H1 (cell line): Measurements from ENCODE around the gene YIF1B. TPM values are rescaled to one million over a fixed set of nuclear protein-coding genes. Genes with fewer than 3 reads are reported as not detected.

Source experiments
- BRCA1 ChIP-seq: IDR thresholded peaks from 2 replicates; pipeline ENCODE4 v1.6.1; 2012; ENCODE audit warnings: low read depth, low read length, improper control_type of control experiment
- CBX8 ChIP-seq: fragments of 300-800, 300-1000 bp; sonication (generic); IDR thresholded peaks from 2 replicates; pipeline ENCODE4 v1.7.1; 2016; ENCODE audit warnings: low read depth, low read length, borderline replicate concordance
- CREB1 ChIP-seq: IDR thresholded peaks from 2 replicates; pipeline ENCODE4 v1.6.1; 2012; ENCODE audit warnings: inconsistent platforms
- CTBP2 ChIP-seq: IDR thresholded peaks from 2 replicates; pipeline ENCODE4 v1.7.0; 2011; ENCODE audit warnings: borderline replicate concordance, mild to moderate bottlenecking, moderate library complexity, mixed read lengths, low read length; ENCODE audit not compliant: insufficient read depth, insufficient read length
- EP300 ChIP-seq, 2 experiments: IDR thresholded peaks; 1 replicate in 1 of 2; 2 replicates in 1 of 2; pipeline ENCODE4 v1.6.1; 2011 to 2012; ENCODE audit warnings: low read depth in 2 of 2, low read length in 2 of 2, mild to moderate bottlenecking in 2 of 2, borderline replicate concordance in 1 of 2, inconsistent platforms in 1 of 2, moderate library complexity in 1 of 2
- GABPA ChIP-seq: IDR thresholded peaks from 2 replicates; pipeline ENCODE4 v1.6.1; 2011; ENCODE audit warnings: mild to moderate bottlenecking, low read length, moderate library complexity, borderline replicate concordance; ENCODE audit not compliant: insufficient read depth
- GTF2F1 ChIP-seq: IDR thresholded peaks from 2 replicates; pipeline ENCODE4 v1.6.1; 2012; ENCODE audit warnings: low read depth, low read length, improper control_type of control experiment, borderline replicate concordance
- HDAC6 ChIP-seq: IDR thresholded peaks from one replicate; pipeline ENCODE4 v1.7.1; 2012; ENCODE audit warnings: low read depth, mild to moderate bottlenecking, inconsistent platforms, low read length, moderate library complexity
- JUN ChIP-seq: IDR thresholded peaks from 2 replicates; pipeline ENCODE4 v1.6.1; 2011; ENCODE audit warnings: low read depth, mild to moderate bottlenecking, improper control_type of control experiment, low read length
- KDM1A ChIP-seq: fragments of 200-600, 300-600 bp; sonication (generic); IDR thresholded peaks from 2 replicates; pipeline ENCODE4 v1.7.1; 2016; ENCODE audit warnings: mild to moderate bottlenecking, low read length, borderline replicate concordance
- KDM4A ChIP-seq: IDR thresholded peaks from one replicate; pipeline ENCODE4 v1.7.1; 2012; ENCODE audit warnings: low read depth, mild to moderate bottlenecking, moderate library complexity, low read length, inconsistent platforms; ENCODE audit not compliant: severe bottlenecking
- NANOG ChIP-seq: IDR thresholded peaks from 2 replicates; pipeline ENCODE4 v1.6.1; 2011; ENCODE audit warnings: low read length, low read depth, mild to moderate bottlenecking, inconsistent platforms; ENCODE audit not compliant: insufficient read depth, poor library complexity, severe bottlenecking
- POLR2AphosphoS5 ChIP-seq: IDR thresholded peaks from 2 replicates; pipeline ENCODE4 v1.6.1; 2011; ENCODE audit warnings: low read depth, low read length
- RNF2 ChIP-seq: fragments of 200-900, 300-1000 bp; sonication (generic); IDR thresholded peaks from 2 replicates; pipeline ENCODE4 v1.7.1; 2016; ENCODE audit warnings: borderline replicate concordance, low read depth, mild to moderate bottlenecking, antibody characterized with exemption, low read length; ENCODE audit not compliant: poor library complexity, severe bottlenecking; ENCODE audit errors: missing control alignments
- RXRA ChIP-seq: IDR thresholded peaks from 2 replicates; pipeline ENCODE4 v1.6.1; 2011; ENCODE audit warnings: low read depth, mild to moderate bottlenecking, low read length, moderate library complexity; ENCODE audit not compliant: insufficient read depth
- SIRT6 ChIP-seq: IDR thresholded peaks from one replicate; pipeline ENCODE4 v1.7.1; 2012; ENCODE audit warnings: low read length, inconsistent platforms
- SP2 ChIP-seq: IDR thresholded peaks from 2 replicates; pipeline ENCODE4 v1.6.1; 2012; ENCODE audit warnings: mild to moderate bottlenecking, low read length, inconsistent platforms
- SRF ChIP-seq: IDR thresholded peaks from 2 replicates; pipeline ENCODE4 v1.6.1; 2011; ENCODE audit warnings: mild to moderate bottlenecking, low read depth, low read length, moderate library complexity
- TAF1 ChIP-seq: IDR thresholded peaks from 2 replicates; pipeline ENCODE4 v1.6.1; 2011; ENCODE audit warnings: mild to moderate bottlenecking, low read depth, low read length
- TBP ChIP-seq: IDR thresholded peaks from 2 replicates; pipeline ENCODE4 v1.6.1; 2011; ENCODE audit warnings: low read depth, low read length, improper control_type of control experiment
- TCF12 ChIP-seq: IDR thresholded peaks from 2 replicates; pipeline ENCODE4 v1.6.1; 2011; ENCODE audit warnings: low read depth, mild to moderate bottlenecking, low read length
- polyA plus RNA-seq, 7 experiments: library from polyadenylated mRNA; depleted of rRNA in 3 of 7; stranded (reverse) in 5 of 7; unstranded in 2 of 7; fragments of >200 nt in 5 of 7; fragments of 200-250 nt in 2 of 7; gene quantifications; 1 replicate in 5 of 7; 2 replicates in 1 of 7; 4 replicates in 1 of 7; pipeline versions ENCODE4 v1.2.1 to v1.2.3, GENCODE V29; 2011 to 2013; ENCODE audit warnings: missing spikeins in 2 of 7, mixed read lengths in 2 of 7
- total RNA-seq: library from RNA; stranded (reverse); fragmentation: NEBNext Ultra II Directional; extraction: Animal tissue kit (Norgen Biotek cat#: 25700); gene quantifications from 2 replicates; pipeline ENCODE4 v1.2.1, GENCODE V29; 2021
- TF ChIP-seq, protein P1 (sequence below): IDR thresholded peaks from 2 replicates; pipeline ENCODE4 v1.6.1; 2012; ENCODE audit warnings: inconsistent platforms

Gene YIF1B
- total and polyA plus RNA-seq, 2 of the 8 experiments (the other 6 are each of a cell fraction or from before 2014, with no cell fraction given): 89.6 to 305 TPM

DNA sequence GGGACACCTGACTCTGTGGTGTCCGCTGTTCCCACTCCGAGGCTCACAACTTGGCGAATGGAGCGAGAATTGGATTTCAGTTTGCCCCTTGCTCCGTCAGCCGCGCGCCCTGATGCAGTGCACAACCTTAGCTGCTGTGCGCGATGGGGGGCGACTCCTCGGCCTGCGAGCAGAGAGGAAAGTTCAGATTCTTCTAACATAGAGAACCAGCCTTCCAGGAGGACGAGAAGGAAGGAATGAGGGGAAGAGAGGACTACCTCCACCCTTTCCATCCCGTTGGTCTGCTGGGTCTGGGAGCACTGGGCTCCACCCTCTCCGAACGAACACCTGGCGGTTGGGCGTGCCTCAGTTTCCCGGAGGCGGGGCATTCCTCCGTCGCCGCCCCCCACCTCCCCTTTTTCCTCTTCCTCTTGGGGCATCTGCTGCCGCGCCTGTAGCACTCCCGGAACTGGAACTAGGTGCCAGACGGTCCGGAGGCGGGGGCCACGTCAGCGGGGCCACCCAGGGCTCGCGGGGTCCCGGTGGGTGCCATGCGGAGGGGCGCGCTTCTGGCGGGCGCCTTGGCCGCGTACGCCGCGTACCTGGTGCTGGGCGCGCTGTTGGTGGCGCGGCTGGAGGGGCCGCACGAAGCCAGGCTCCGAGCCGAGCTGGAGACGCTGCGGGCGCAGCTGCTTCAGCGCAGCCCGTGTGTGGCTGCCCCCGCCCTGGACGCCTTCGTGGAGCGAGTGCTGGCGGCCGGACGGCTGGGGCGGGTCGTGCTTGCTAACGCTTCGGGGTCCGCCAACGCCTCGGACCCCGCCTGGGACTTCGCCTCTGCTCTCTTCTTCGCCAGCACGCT lies 3.9 kb upstream of the YIF1B start, which contains the start of gene KCNK6 (continued):
- TF ChIP-seq HDAC6 (no peak), CREB1 (0 out of 2 replicates have a peak, but pooled peaks have one; percentile 7), BRCA1 (no peak), NANOG (no peak), RXRA (no peak), CTBP2 (no peak), CBX8 (no peak), TAF1 (peak; percentile 54; the same call in 1 of the 2 replicates), GABPA (peak; percentile 52; the same call in 1 of the 2 replicates), TCF12 (0 out of 2 replicates have a peak, but pooled peaks have one; percentile 13), JUN (no peak), POLR2AphosphoS5 (peak; percentile 25; the same call in 1 of the 2 replicates), RNF2 (no peak), SRF (no peak), SP2 (no peak), KDM4A (peak; percentile 84), KDM1A (peak; percentile 48; the same call in 1 of the 2 replicates), TBP (peak; percentile 29; the same call in 1 of the 2 replicates), SIRT6 (no peak), GTF2F1 (no peak), EP300 (IDR thresholded peaks at IDR 0.05; ENCODE audit: borderline replicate concordance in 1 of 2, low read depth in 2 of 2, low read length in 2 of 2) (no peak)
- TF ChIP-seq, protein P1, sequence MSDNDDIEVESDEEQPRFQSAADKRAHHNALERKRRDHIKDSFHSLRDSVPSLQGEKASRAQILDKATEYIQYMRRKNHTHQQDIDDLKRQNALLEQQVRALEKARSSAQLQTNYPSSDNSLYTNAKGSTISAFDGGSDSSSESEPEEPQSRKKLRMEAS: peak; percentile 79
